ENCODE data around the gene CSNK2A2. TPM values are rescaled to one million over a fixed set of nuclear protein-coding genes. Genes with fewer than 3 reads are reported as not detected.
A peak's percentile ranks its signal among the peaks of the same experiment; 100 is the strongest.

CSNK2A2 gene
- total and polyA plus RNA-seq, 2 experiments from 2014 or later = 44.7 to 102 TPM

DNA sequence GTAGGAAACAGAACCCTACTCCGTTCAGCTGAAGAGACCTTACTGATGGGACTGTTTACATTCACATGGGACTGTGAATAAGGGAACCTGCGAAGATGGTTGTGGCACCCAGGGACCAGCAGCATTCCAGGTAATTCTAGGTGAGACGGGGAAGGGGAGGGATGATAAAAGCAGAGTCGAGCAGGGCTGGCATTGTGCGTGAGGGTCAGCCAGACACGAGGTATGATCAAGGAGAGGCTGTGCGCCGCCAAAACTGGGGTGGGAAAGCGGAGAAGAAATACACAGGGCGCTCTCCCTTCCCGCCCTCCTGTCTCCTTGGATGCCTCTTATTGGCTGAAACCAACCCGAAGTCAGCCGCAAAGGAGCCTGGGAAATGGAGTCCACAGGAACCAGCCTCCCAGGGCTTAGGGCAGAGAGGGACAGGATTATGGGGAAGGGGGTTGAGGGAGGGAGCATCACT, 38.4 kb upstream of the CSNK2A2 start:
- Histone ChIP-seq H2AFZ (peak overlapping the region; percentile 91), H3K27ac (ENCODE audit: low read depth) (no peak overlapping the region), H3F3A (replicated peaks; ENCODE audit: low read depth) (no peaks in the 10 kb centered on the region), H3K79me2 (replicated peaks; ENCODE audit: insufficient read depth) (no peaks in the 10 kb centered on the region), H3K4me2 (peak overlapping the region; percentile 83), H3K4me3 (peak overlapping the region; percentile 56), H3K9me2 (ENCODE audit: insufficient read depth) (no peaks in the 10 kb centered on the region), H4K20me1 (replicated peaks; ENCODE audit: insufficient read depth) (no peaks in the 10 kb centered on the region), H3K4me1 (ENCODE audit: insufficient read depth) (peaks cover 17% of the 10 kb centered on the region), H3K27me3 (ENCODE audit: insufficient read depth) (no peaks in the 10 kb centered on the region), H3K36me3 (ENCODE audit: insufficient read depth) (no peaks in the 10 kb centered on the region)
- peak; percentile 99 for ATAC-seq
- H3K27ac Mint-ChIP-seq = peak overlapping the region; percentile 81; the same call in 1 of the 2 replicates
- peaks cover 10% of the 10 kb centered on the region for H3K27me3 Mint-ChIP-seq (ENCODE audit: insufficient read depth, low read depth, poor library complexity)
- peak overlapping the region; percentile 92 for H3K4me3 Mint-ChIP-seq
- H3K4me1 Mint-ChIP-seq = peaks cover 17% of the 10 kb centered on the region
- no peaks in the 10 kb centered on the region for H3K36me3 Mint-ChIP-seq (ENCODE audit: low read depth)
- H3K9me3 Mint-ChIP-seq = no peaks in the 10 kb centered on the region
- TF ChIP-seq ZNF331 (CRISPR knock-in tag; IDR thresholded peaks at IDR 0.05; ENCODE audit: low read depth) = no peak
- no peak for TF ChIP-seq EZH2 (IDR thresholded peaks at IDR 0.05; ENCODE audit: low read depth, unreplicated experiment)
- TF ChIP-seq CREB1 (CRISPR knock-in tag; IDR thresholded peaks at IDR 0.05; ENCODE audit: low read depth) = no peak
- TF ChIP-seq CTCF (conservative IDR thresholded peaks at IDR 0.05; ENCODE audit: low read depth in 2 of 2) = no peak
- TF ChIP-seq, protein P1, sequence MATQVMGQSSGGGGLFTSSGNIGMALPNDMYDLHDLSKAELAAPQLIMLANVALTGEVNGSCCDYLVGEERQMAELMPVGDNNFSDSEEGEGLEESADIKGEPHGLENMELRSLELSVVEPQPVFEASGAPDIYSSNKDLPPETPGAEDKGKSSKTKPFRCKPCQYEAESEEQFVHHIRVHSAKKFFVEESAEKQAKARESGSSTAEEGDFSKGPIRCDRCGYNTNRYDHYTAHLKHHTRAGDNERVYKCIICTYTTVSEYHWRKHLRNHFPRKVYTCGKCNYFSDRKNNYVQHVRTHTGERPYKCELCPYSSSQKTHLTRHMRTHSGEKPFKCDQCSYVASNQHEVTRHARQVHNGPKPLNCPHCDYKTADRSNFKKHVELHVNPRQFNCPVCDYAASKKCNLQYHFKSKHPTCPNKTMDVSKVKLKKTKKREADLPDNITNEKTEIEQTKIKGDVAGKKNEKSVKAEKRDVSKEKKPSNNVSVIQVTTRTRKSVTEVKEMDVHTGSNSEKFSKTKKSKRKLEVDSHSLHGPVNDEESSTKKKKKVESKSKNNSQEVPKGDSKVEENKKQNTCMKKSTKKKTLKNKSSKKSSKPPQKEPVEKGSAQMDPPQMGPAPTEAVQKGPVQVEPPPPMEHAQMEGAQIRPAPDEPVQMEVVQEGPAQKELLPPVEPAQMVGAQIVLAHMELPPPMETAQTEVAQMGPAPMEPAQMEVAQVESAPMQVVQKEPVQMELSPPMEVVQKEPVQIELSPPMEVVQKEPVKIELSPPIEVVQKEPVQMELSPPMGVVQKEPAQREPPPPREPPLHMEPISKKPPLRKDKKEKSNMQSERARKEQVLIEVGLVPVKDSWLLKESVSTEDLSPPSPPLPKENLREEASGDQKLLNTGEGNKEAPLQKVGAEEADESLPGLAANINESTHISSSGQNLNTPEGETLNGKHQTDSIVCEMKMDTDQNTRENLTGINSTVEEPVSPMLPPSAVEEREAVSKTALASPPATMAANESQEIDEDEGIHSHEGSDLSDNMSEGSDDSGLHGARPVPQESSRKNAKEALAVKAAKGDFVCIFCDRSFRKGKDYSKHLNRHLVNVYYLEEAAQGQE (IDR thresholded peaks at IDR 0.05; ENCODE audit: unreplicated experiment) = no peak
- no peak for TF ChIP-seq ZNF114 (CRISPR knock-in tag; IDR thresholded peaks at IDR 0.05)
- peak; percentile 69 for TF ChIP-seq POLR2AphosphoS5 (IDR thresholded peaks at IDR 0.05; ENCODE audit: low read depth)
- TF ChIP-seq, protein P2, sequence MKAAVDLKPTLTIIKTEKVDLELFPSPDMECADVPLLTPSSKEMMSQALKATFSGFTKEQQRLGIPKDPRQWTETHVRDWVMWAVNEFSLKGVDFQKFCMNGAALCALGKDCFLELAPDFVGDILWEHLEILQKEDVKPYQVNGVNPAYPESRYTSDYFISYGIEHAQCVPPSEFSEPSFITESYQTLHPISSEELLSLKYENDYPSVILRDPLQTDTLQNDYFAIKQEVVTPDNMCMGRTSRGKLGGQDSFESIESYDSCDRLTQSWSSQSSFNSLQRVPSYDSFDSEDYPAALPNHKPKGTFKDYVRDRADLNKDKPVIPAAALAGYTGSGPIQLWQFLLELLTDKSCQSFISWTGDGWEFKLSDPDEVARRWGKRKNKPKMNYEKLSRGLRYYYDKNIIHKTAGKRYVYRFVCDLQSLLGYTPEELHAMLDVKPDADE (IDR thresholded peaks at IDR 0.05) = peak; percentile 50; the same call in 1 of the 2 replicates
- TF ChIP-seq ZNF462 (CRISPR knock-in tag; IDR thresholded peaks at IDR 0.05) = no peak
- TF ChIP-seq JUNB (IDR thresholded peaks at IDR 0.05; ENCODE audit: unreplicated experiment) = no peak
- no peak for TF ChIP-seq EZH2phosphoT487 (IDR thresholded peaks at IDR 0.05; ENCODE audit: unreplicated experiment)
- TF ChIP-seq STAT1 (IDR thresholded peaks at IDR 0.05; ENCODE audit: unreplicated experiment) = no peak
- no peak for TF ChIP-seq NANOG (IDR thresholded peaks at IDR 0.05; ENCODE audit: borderline replicate concordance)
- DNase-seq (ENCODE audit: low spot score) = peak; percentile 97
